Mesenchymal stem cell (in vitro differentiated cells and primary cell): ENCODE data around the gene CLEC19A.

Source experiments
- DNase-seq: peaks from one replicate; pipeline ENCODE4 v3.0.0-alpha.2; 2013
- H2AFZ ChIP-seq: one replicate; pipeline ENCODE4 v1.6.1; 2013; ENCODE audit warnings: low read depth, mild to moderate bottlenecking, control low read depth, inconsistent platforms, low read length, moderate library complexity
- H2AK5ac ChIP-seq: 2 replicates; pipeline ENCODE4 v1.6.1; 2013; ENCODE audit warnings: low read length, moderate library complexity, mild to moderate bottlenecking, inconsistent platforms; ENCODE audit not compliant: severe bottlenecking
- H2BK120ac ChIP-seq: one replicate; pipeline ENCODE4 v1.6.1; 2013; ENCODE audit warnings: low read depth, mild to moderate bottlenecking, inconsistent platforms, low read length, moderate library complexity
- H2BK12ac ChIP-seq, 2 experiments: one replicate each; pipeline ENCODE4 v1.6.1; 2013; ENCODE audit warnings: inconsistent platforms in 2 of 2, low read length in 2 of 2, mild to moderate bottlenecking in 2 of 2, moderate library complexity in 2 of 2, control low read depth in 1 of 2
- H2BK15ac ChIP-seq: one replicate; pipeline ENCODE4 v1.6.1; 2013; ENCODE audit warnings: mild to moderate bottlenecking, low read depth, inconsistent platforms; ENCODE audit not compliant: poor library complexity, severe bottlenecking
- H2BK5ac ChIP-seq: 2 replicates; pipeline ENCODE4 v1.6.1; 2013; ENCODE audit warnings: low read depth, mild to moderate bottlenecking, low read length, control low read depth, inconsistent platforms; ENCODE audit not compliant: poor library complexity, severe bottlenecking
- H3K14ac ChIP-seq, 2 experiments: one replicate each; pipeline ENCODE4 v1.6.1; 2013; ENCODE audit warnings: inconsistent platforms in 2 of 2, low read length in 2 of 2, control low read depth in 1 of 2, mild to moderate bottlenecking in 1 of 2, moderate library complexity in 1 of 2
- H3K18ac ChIP-seq, 2 experiments: one replicate each; pipeline ENCODE4 v1.6.1; 2013; ENCODE audit warnings: inconsistent platforms in 2 of 2, low read length in 2 of 2, control low read depth in 1 of 2, low read depth in 1 of 2, mild to moderate bottlenecking in 1 of 2
- H3K23ac ChIP-seq, 2 experiments: one replicate each; pipeline ENCODE4 v1.6.1; 2013; ENCODE audit warnings: inconsistent platforms in 2 of 2, low read length in 2 of 2, mild to moderate bottlenecking in 2 of 2, moderate library complexity in 2 of 2, control low read depth in 1 of 2
- H3K27ac ChIP-seq: 2 replicates; pipeline ENCODE4 v1.5.1; 2013; ENCODE audit warnings: mild to moderate bottlenecking, moderate library complexity, low read length, control low read depth, inconsistent platforms; ENCODE audit not compliant: poor library complexity, severe bottlenecking
- H3K27me3 ChIP-seq, 2 experiments: 2 replicates each; pipeline versions ENCODE4 v1.6.1 to v1.7.0; 2013; ENCODE audit warnings: low read length in 2 of 2, mild to moderate bottlenecking in 2 of 2, moderate library complexity in 2 of 2, control low read depth in 1 of 2, inconsistent platforms in 1 of 2; ENCODE audit not compliant: control insufficient read depth in 1 of 2, insufficient read depth in 1 of 2
- H3K36me3 ChIP-seq, 2 experiments: 2 replicates each; pipeline versions ENCODE4 v1.6.1 to v1.7.0; 2013; ENCODE audit warnings: low read length in 2 of 2, control low read depth in 1 of 2, inconsistent platforms in 1 of 2, low read depth in 1 of 2, mild to moderate bottlenecking in 1 of 2; ENCODE audit not compliant: insufficient read depth in 2 of 2, control insufficient read depth in 1 of 2
- H3K4ac ChIP-seq, 2 experiments: one replicate each; pipeline ENCODE4 v1.6.1; 2013; ENCODE audit warnings: inconsistent platforms in 2 of 2, low read length in 2 of 2, mild to moderate bottlenecking in 2 of 2, moderate library complexity in 2 of 2, control low read depth in 1 of 2, low read depth in 1 of 2
- H3K4me1 ChIP-seq: 2 replicates; pipeline ENCODE4 v1.6.1; 2013; ENCODE audit warnings: low read depth, low read length, control low read depth; ENCODE audit not compliant: control insufficient read depth, insufficient read depth
- H3K4me2 ChIP-seq: 2 replicates; pipeline ENCODE4 v1.6.1; 2013; ENCODE audit warnings: low read length, mild to moderate bottlenecking, inconsistent platforms; ENCODE audit not compliant: poor library complexity, severe bottlenecking
- H3K4me3 ChIP-seq, 2 experiments: 2 replicates each; pipeline versions ENCODE4 v1.5.1 to v1.7.0; 2013; ENCODE audit warnings: low read length in 2 of 2, mild to moderate bottlenecking in 2 of 2, control low read depth in 1 of 2, low read depth in 1 of 2; ENCODE audit not compliant: insufficient read depth in 1 of 2
- H3K79me1 ChIP-seq: replicated peaks from 2 replicates; pipeline ENCODE4 v1.6.1; 2013; ENCODE audit warnings: mild to moderate bottlenecking, control low read depth, low read length, inconsistent platforms; ENCODE audit not compliant: poor library complexity, severe bottlenecking
- H3K9ac ChIP-seq: 2 replicates; pipeline ENCODE4 v1.7.0; 2013; ENCODE audit warnings: mild to moderate bottlenecking, low read length, moderate library complexity
- H3K9me3 ChIP-seq: 2 replicates; pipeline ENCODE4 v1.7.0; 2013; ENCODE audit warnings: mild to moderate bottlenecking, low read length; ENCODE audit not compliant: control insufficient read depth
- H4K8ac ChIP-seq: one replicate; pipeline ENCODE4 v1.6.1; 2013; ENCODE audit warnings: inconsistent platforms, mild to moderate bottlenecking, low read length, moderate library complexity
- H4K91ac ChIP-seq: one replicate; pipeline ENCODE4 v1.6.1; 2013; ENCODE audit warnings: mild to moderate bottlenecking, low read length, inconsistent platforms
- WGBS: methylation state at CpG from one replicate; pipeline ENCODE4 v1.1.7; 2013; ENCODE audit warnings: mixed read lengths; 5-methylcytosine and 5-hydroxymethylcytosine counted together

CLEC19A gene

DNA sequence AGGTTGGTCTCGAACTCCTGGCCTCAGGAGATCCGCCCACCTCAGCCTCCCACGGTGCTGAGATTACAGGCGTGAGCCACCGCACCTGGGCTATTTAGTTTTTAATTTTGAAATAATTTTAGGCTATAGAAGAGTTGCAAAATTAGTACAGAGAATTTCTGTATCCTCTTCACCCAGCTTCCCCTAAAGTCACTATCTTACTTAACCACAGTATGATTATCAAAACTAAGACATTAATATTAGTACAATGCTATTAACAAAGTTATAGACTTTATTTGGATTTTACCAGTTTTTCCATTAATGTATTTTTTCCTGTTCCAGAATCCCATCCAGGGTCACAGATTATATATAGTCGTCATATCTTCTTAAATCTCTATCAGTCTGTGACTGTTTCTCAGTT lies 62.6 kb downstream of the CLEC19A start:
- no peaks in the 10 kb centered on the region for H3K79me1 ChIP-seq
- no peak overlapping the region for H3K9ac ChIP-seq
- H3K14ac ChIP-seq, result no peak overlapping the region
- H3K4me1 ChIP-seq, result no peaks in the 10 kb centered on the region
- H4K8ac ChIP-seq, result no peak overlapping the region
- no peak overlapping the region for H2BK120ac ChIP-seq
- no peak for DNase-seq
- WGBS, result 57% methylated on average over 1 of the region's 6 CpGs
- no peak overlapping the region for H3K4me3 ChIP-seq
- no peak overlapping the region for H2AFZ ChIP-seq
- H2BK5ac ChIP-seq, result no peak overlapping the region
- H3K23ac ChIP-seq, result no peak overlapping the region
- H2BK15ac ChIP-seq, result no peak overlapping the region
- H3K4me2 ChIP-seq, result no peak overlapping the region
- H2BK12ac ChIP-seq, result no peak overlapping the region
- no peak overlapping the region for H4K91ac ChIP-seq
- H3K27me3 ChIP-seq, result peaks cover 5 to 36% of the 10 kb centered on the region in 2 experiments
- H3K4ac ChIP-seq, result no peak overlapping the region
- no peaks in the 10 kb centered on the region for H3K9me3 ChIP-seq
- H3K18ac ChIP-seq, result no peak overlapping the region
- no peaks in the 10 kb centered on the region for H3K36me3 ChIP-seq
- H2AK5ac ChIP-seq, result no peak overlapping the region
- no peak overlapping the region for H3K27ac ChIP-seq

DNA sequence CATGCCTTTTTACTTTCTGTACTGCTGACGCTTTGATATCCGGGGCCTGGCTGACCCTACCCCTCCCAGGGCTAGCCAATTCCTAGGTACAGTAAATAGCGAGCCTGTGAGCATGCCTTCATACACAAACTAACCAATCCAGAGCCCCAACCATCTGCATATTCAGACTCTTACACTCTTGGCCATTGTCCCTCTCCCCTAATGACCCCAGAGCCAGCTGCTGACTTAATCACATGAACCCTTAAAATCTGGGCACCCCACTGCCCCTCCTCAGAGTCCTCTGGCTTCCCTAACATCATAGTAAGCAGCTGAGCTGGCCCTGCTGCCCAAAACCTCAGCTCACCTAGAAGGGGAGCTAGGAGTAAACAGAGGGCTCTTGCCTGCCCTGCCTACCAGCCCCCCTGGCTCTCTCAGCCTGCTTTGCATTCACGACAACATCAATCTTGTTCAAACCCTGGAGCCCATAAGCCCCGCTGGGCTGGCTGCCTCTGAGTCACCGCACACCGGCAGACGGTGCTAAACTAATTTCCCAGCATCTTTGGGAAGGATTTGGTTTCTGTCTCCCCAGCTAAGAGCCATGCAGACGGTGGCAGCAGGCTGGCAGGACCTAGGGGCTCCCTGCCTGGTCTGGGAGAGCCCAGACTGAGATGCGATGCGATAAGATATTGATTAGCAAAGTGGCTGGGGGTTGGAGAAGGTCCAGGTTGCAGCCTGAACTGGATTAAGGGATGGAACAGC lies 63.2 kb downstream of the CLEC19A start:
- H2AK5ac ChIP-seq, result no peak overlapping the region
- H3K79me1 ChIP-seq, result no peaks in the 10 kb centered on the region
- H3K9me3 ChIP-seq, result no peaks in the 10 kb centered on the region
- WGBS, result 23% methylated on average over 11 of the region's 11 CpGs
- H3K4ac ChIP-seq, result no peak overlapping the region
- H4K8ac ChIP-seq, result no peak overlapping the region
- H2BK5ac ChIP-seq, result no peak overlapping the region
- H3K4me1 ChIP-seq, result no peaks in the 10 kb centered on the region
- no peak overlapping the region for H3K23ac ChIP-seq
- peaks cover 5 to 36% of the 10 kb centered on the region in 2 experiments for H3K27me3 ChIP-seq
- no peaks in the 10 kb centered on the region for H3K36me3 ChIP-seq
- no peak overlapping the region for H3K9ac ChIP-seq
- no peak overlapping the region for H3K4me3 ChIP-seq
- H3K14ac ChIP-seq, result no peak overlapping the region
- H3K18ac ChIP-seq, result no peak overlapping the region
- no peak overlapping the region for H2BK120ac ChIP-seq
- H4K91ac ChIP-seq, result no peak overlapping the region
- no peak overlapping the region for H3K27ac ChIP-seq
- H3K4me2 ChIP-seq, result no peak overlapping the region
- H2AFZ ChIP-seq, result no peak overlapping the region
- DNase-seq, result no peak
- H2BK12ac ChIP-seq, result no peak overlapping the region
- H2BK15ac ChIP-seq, result no peak overlapping the region

DNA sequence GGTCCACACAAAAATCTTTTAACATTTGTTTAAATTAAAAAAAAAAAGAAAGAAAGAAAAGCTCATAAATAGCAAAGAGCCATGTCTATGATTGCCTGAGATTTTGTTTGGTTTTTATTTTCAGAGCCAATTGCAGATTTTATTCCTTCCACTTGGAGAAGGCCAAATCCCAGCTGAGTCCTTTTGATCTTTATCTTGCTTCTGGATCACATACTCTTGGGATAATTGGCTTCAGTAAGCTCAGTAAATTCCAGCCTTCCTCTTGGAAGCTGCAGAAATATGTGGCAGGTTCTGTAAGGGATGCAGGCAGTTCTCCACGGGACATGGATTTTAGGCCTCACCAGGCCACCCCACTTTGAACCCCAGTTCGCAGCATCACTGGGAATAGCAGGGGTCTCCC lies 68.8 kb downstream of the CLEC19A start:
- Histone ChIP-seq H3K9ac (no peak overlapping the region), H3K9me3 (no peaks in the 10 kb centered on the region), H3K23ac (no peak overlapping the region), H2AFZ (no peak overlapping the region), H2BK12ac (no peak overlapping the region), H3K4ac (no peak overlapping the region), H3K27ac (no peak overlapping the region), H2BK120ac (no peak overlapping the region), H3K4me3 (no peak overlapping the region), H3K4me1 (no peaks in the 10 kb centered on the region), H3K18ac (no peak overlapping the region), H4K91ac (no peak overlapping the region), H3K36me3 (no peaks in the 10 kb centered on the region), H3K79me1 (no peaks in the 10 kb centered on the region), H3K27me3 (peaks cover 0 to 11% of the 10 kb centered on the region in 2 experiments), H2BK15ac (no peak overlapping the region), H2BK5ac (no peak overlapping the region), H3K4me2 (no peak overlapping the region), H2AK5ac (no peak overlapping the region), H4K8ac (no peak overlapping the region), H3K14ac (no peak overlapping the region)
- 65% methylated on average over 2 of the region's 2 CpGs for WGBS
- DNase-seq, result no peak

DNA sequence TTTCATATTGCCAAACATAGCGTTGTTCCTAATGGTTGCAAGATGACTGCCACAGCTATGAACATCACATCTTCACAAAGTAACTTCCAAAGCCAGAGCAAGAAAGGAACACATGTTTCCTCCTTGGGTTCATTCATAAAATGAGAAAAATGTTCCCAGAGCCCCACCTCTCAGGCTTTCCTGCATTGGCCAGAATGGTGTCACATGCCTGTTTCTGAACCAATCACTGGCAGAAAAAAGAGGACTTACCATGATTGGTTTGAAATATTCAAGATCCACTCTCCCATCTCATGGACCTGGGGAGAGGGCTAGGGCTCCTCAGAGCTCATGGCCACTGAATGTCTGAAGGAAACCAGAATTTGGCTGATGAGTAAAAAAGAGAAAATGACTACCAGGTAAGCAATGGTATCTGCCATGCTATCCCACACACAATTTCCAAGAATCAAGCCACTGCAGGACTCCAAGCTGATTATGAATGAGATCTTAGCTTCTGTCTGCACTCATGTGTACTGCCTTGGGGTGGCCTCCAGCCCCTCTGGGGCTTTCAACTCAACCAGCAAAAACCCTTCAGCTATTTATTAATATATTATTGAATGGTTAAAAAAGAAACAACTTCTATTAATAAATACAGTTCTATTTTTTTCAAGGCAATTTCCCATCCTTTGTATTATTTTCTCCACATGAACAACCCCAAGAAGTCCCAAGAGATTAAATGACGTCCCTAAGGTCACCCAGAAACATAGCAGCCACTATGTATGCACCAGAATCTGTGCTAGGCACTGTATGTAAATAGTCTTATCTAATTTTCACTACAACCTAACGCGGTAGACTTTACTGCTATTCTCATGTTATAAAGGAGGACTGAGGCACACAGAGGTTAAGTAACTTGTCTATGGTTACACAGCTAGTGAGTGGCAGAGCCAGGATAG lies 70.8 kb downstream of the CLEC19A start:
- Histone ChIP-seq H3K79me1 (no peaks in the 10 kb centered on the region), H3K4ac (no peak overlapping the region), H2BK12ac (no peak overlapping the region), H2BK5ac (no peak overlapping the region), H3K23ac (no peak overlapping the region), H3K18ac (no peak overlapping the region), H2BK120ac (no peak overlapping the region), H3K27ac (no peak overlapping the region), H3K14ac (no peak overlapping the region), H3K9ac (no peak overlapping the region), H3K36me3 (no peaks in the 10 kb centered on the region), H2AK5ac (no peak overlapping the region), H4K91ac (no peak overlapping the region), H2AFZ (no peak overlapping the region), H3K9me3 (peaks cover 4% of the 10 kb centered on the region), H4K8ac (no peak overlapping the region), H3K27me3 (peaks cover 0 to 5% of the 10 kb centered on the region in 2 experiments), H2BK15ac (no peak overlapping the region), H3K4me2 (no peak overlapping the region), H3K4me1 (no peaks in the 10 kb centered on the region), H3K4me3 (no peak overlapping the region)
- DNase-seq, result no peak
- 85% methylated on average over 4 of the region's 4 CpGs for WGBS
